H9 (cell line): ENCODE results near the gene WDR87. TPM values are rescaled to one million over a fixed set of nuclear protein-coding genes. Genes with fewer than 3 reads are reported as not detected.
A peak's percentile ranks its signal among the peaks of the same experiment; 100 is the strongest.

Experiments
- DNase-seq: peaks from one replicate; pipeline ENCODE4 v3.0.0-alpha.2; 2017
- H2AFZ ChIP-seq: one replicate; pipeline ENCODE4 v1.6.1; 2013; ENCODE audit warnings: mild to moderate bottlenecking, low read length, control low read depth, moderate library complexity
- H2AK5ac ChIP-seq: 2 replicates; pipeline ENCODE4 v1.6.1; 2013; ENCODE audit warnings: low read length, control low read depth, mixed read lengths; ENCODE audit not compliant: insufficient read length
- H2BK120ac ChIP-seq: one replicate; pipeline ENCODE4 v1.6.1; 2013; ENCODE audit warnings: low read depth, mild to moderate bottlenecking, low read length, control low read depth, inconsistent platforms; ENCODE audit not compliant: poor library complexity, severe bottlenecking
- H2BK12ac ChIP-seq: 2 replicates; pipeline ENCODE4 v1.6.1; 2013; ENCODE audit warnings: low read length, control low read depth, mixed read lengths, low read depth; ENCODE audit not compliant: insufficient read length
- H2BK15ac ChIP-seq: 2 replicates; pipeline ENCODE4 v1.6.1; 2013; ENCODE audit warnings: low read depth, low read length, control low read depth
- H2BK20ac ChIP-seq: one replicate; pipeline ENCODE4 v1.6.1; 2013; ENCODE audit warnings: low read depth, mild to moderate bottlenecking, low read length, control low read depth, inconsistent platforms; ENCODE audit not compliant: poor library complexity, severe bottlenecking
- H2BK5ac ChIP-seq: 2 replicates; pipeline ENCODE4 v1.6.1; 2013; ENCODE audit warnings: low read length, control low read depth, mixed read lengths; ENCODE audit not compliant: insufficient read length
- H3K14ac ChIP-seq: 2 replicates; pipeline ENCODE4 v1.6.1; 2013; ENCODE audit warnings: low read length, control low read depth; ENCODE audit not compliant: insufficient read depth
- H3K18ac ChIP-seq: 2 replicates; pipeline ENCODE4 v1.6.1; 2013; ENCODE audit warnings: low read depth, mild to moderate bottlenecking, mixed read lengths, low read length, control low read depth; ENCODE audit not compliant: insufficient read length
- H3K23ac ChIP-seq: 2 replicates; pipeline ENCODE4 v1.6.1; 2013; ENCODE audit warnings: low read length, control low read depth, mixed read lengths, low read depth; ENCODE audit not compliant: insufficient read length
- H3K23me2 ChIP-seq: 2 replicates; pipeline ENCODE4 v1.6.1; 2013; ENCODE audit warnings: low read depth, mild to moderate bottlenecking, mixed read lengths, low read length, control low read depth; ENCODE audit not compliant: insufficient read length, poor library complexity, severe bottlenecking
- H3K27ac ChIP-seq: 2 replicates; pipeline ENCODE4 v1.5.1; 2013; ENCODE audit warnings: low read length, control low read depth, mixed read lengths, low read depth; ENCODE audit not compliant: insufficient read length
- H3K27me3 ChIP-seq: 2 replicates; pipeline ENCODE4 v1.6.1; 2013; ENCODE audit warnings: low read length, control low read depth, inconsistent platforms; ENCODE audit not compliant: insufficient read depth
- H3K4ac ChIP-seq: 2 replicates; pipeline ENCODE4 v1.6.1; 2013; ENCODE audit warnings: low read depth, mild to moderate bottlenecking, control low read depth, inconsistent platforms, low read length, moderate library complexity
- H3K4me1 ChIP-seq: 2 replicates; pipeline ENCODE4 v1.6.1; 2013; ENCODE audit warnings: low read length, control low read depth, inconsistent platforms; ENCODE audit not compliant: insufficient read depth
- H3K4me2 ChIP-seq: 2 replicates; pipeline ENCODE4 v1.6.1; 2013; ENCODE audit warnings: low read length, control low read depth, mixed read lengths; ENCODE audit not compliant: insufficient read length, insufficient read depth
- H3K56ac ChIP-seq: 2 replicates; pipeline ENCODE4 v1.6.1; 2013; ENCODE audit warnings: low read depth, mild to moderate bottlenecking, mixed read lengths, low read length, control low read depth; ENCODE audit not compliant: insufficient read length
- H3K79me1 ChIP-seq: 2 replicates; pipeline ENCODE4 v1.6.1; 2013; ENCODE audit warnings: low read depth, mild to moderate bottlenecking, moderate library complexity, low read length, control low read depth, inconsistent platforms; ENCODE audit not compliant: insufficient read depth, poor library complexity, severe bottlenecking
- H3K79me2 ChIP-seq: 2 replicates; pipeline ENCODE4 v1.6.1; 2013; ENCODE audit warnings: low read length, control low read depth, inconsistent platforms; ENCODE audit not compliant: insufficient read depth
- H3K9ac ChIP-seq: 2 replicates; pipeline ENCODE4 v1.6.1; 2013; ENCODE audit warnings: low read length, control low read depth, mixed read lengths; ENCODE audit not compliant: insufficient read length; ENCODE audit errors: extremely low read depth
- H3K9me3 ChIP-seq: one replicate; pipeline ENCODE4 v1.6.1; 2013; ENCODE audit warnings: low read depth, low read length, inconsistent platforms; ENCODE audit not compliant: control insufficient read depth
- H3T11ph ChIP-seq: one replicate; pipeline ENCODE4 v1.6.1; 2013; ENCODE audit warnings: mild to moderate bottlenecking, low read length, control low read depth, inconsistent platforms
- H4K20me1 ChIP-seq: one replicate; pipeline ENCODE4 v1.6.1; 2013; ENCODE audit not compliant: control insufficient read depth, insufficient read length, insufficient read depth
- H4K5ac ChIP-seq: 2 replicates; pipeline ENCODE4 v1.6.1; 2013; ENCODE audit warnings: low read depth, mild to moderate bottlenecking, mixed read lengths, low read length, control low read depth; ENCODE audit not compliant: insufficient read length
- H4K8ac ChIP-seq: replicated peaks from 2 replicates; pipeline ENCODE4 v1.6.1; 2013; ENCODE audit warnings: low read length, control low read depth, mixed read lengths, low read depth; ENCODE audit not compliant: insufficient read length
- H4K91ac ChIP-seq: 2 replicates; pipeline ENCODE4 v1.6.1; 2013; ENCODE audit warnings: low read depth, mild to moderate bottlenecking, moderate library complexity, mixed read lengths, low read length, control low read depth; ENCODE audit not compliant: insufficient read length
- H3K27ac Mint-ChIP-seq, 3 experiments: 2 replicates in 2 of 3; 3 replicates in 1 of 3; pipeline ENCODE4 v1.8.0; 2020 to 2021; ENCODE audit warnings: mixed read lengths in 3 of 3, mild to moderate bottlenecking in 1 of 3, moderate library complexity in 1 of 3
- H3K27me3 Mint-ChIP-seq: 2 replicates; pipeline ENCODE4 v1.8.0; 2021; ENCODE audit warnings: low read depth, mild to moderate bottlenecking, moderate library complexity, mixed read lengths
- H3K36me3 Mint-ChIP-seq, 3 experiments: 2 replicates in 2 of 3; 3 replicates in 1 of 3; pipeline ENCODE4 v1.8.0; 2020 to 2021; ENCODE audit warnings: low read depth in 3 of 3, mixed read lengths in 3 of 3; ENCODE audit not compliant: insufficient read depth in 1 of 3
- H3K4me1 Mint-ChIP-seq, 2 experiments: 2 replicates each; pipeline ENCODE4 v1.8.0; 2020; ENCODE audit warnings: mixed read lengths in 2 of 2
- H3K4me3 Mint-ChIP-seq, 2 experiments: 2 replicates in 1 of 2; 3 replicates in 1 of 2; pipeline ENCODE4 v1.8.0; 2020 to 2021; ENCODE audit warnings: mild to moderate bottlenecking in 2 of 2, mixed read lengths in 2 of 2, moderate library complexity in 1 of 2
- H3K9me3 Mint-ChIP-seq, 2 experiments: 2 replicates in 1 of 2; 3 replicates in 1 of 2; pipeline ENCODE4 v1.8.0; 2020; ENCODE audit warnings: mild to moderate bottlenecking in 2 of 2, mixed read lengths in 2 of 2, moderate library complexity in 1 of 2
- WGBS: extraction: QIAGEN DNeasy Blood & Tissue Kit; methylation state at CpG from one replicate; pipeline ENCODE4 v1.1.7; 2013; ENCODE audit warnings: missing lambda C conversion rate, low lambda C conversion rate, mixed read lengths; ENCODE audit not compliant: insufficient read length; ENCODE audit errors: extremely low coverage; 5-methylcytosine and 5-hydroxymethylcytosine counted together
- total RNA-seq: library from RNA; stranded (reverse); gene quantifications from 2 replicates; pipeline ENCODE4 v1.2.1, GENCODE V29; 2021
- TF ChIP-seq, protein P1 (sequence below): fragments of 200-600 bp; sonication (generic); conservative IDR thresholded peaks from 3 replicates; pipeline ENCODE4 v1.8.0; 2021; ENCODE audit warnings: antibody characterized with exemption, mild to moderate bottlenecking

The WDR87 gene
- total RNA-seq, 1 experiment from 2014 or later = not detected

DNA sequence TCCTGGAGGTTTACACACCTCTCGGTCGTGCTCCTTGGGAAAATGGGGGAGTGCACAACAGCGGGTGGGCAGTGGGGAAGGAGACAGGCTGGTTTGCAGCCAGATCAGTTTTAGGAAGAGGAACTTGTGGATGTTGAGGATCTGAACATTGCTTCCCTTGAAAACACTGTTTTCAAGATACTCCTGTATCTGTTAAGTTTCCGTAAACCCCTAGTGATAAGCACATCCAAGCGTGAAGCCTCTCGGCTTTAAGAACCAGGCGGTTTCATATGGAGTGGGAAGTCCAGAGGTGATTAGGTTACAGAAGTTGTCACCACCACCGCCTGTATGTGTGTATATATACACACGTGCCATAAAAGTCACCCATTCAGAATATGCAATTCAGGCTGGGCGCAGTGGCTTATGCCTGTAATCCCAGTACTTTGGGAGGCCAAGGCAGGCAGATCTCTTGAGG, 48.1 kb upstream of the WDR87 start:
- Mint-ChIP-seq H3K4me1 (peaks cover 42 to 46% of the 10 kb centered on the region in 2 experiments), H3K36me3 (peaks cover 6 to 12% (median 6%) of the 10 kb centered on the region in 3 experiments; a peak in 4 of 7 replicates), H3K27me3 (no peaks in the 10 kb centered on the region; the same call in 1 of the 2 replicates), H3K27ac (peak overlapping the region; percentile 70 to 96 (median 81); a peak in 4 of 7 replicates), H3K9me3 (peaks cover 2 to 3% of the 10 kb centered on the region in 2 experiments; a peak in 2 of 5 replicates), H3K4me3 (no peak overlapping the region)
- Histone ChIP-seq H3K4me2 (no peak overlapping the region), H2BK5ac (no peak overlapping the region), H3K79me2 (no peaks in the 10 kb centered on the region; the same call in 1 of the 2 replicates), H3K56ac (no peak overlapping the region), H3K18ac (no peak overlapping the region), H3K14ac (no peak overlapping the region), H3K9ac (no peak overlapping the region), H2BK12ac (no peak overlapping the region), H3K23me2 (no peaks in the 10 kb centered on the region), H4K5ac (no peak overlapping the region), H2AFZ (no peak overlapping the region), H4K8ac (no peak overlapping the region), H3K27me3 (no peaks in the 10 kb centered on the region), H2BK120ac (no peak overlapping the region), H2AK5ac (no peak overlapping the region), H3K9me3 (no peaks in the 10 kb centered on the region), H3K23ac (no peak overlapping the region), H3K4ac (no peak overlapping the region), H2BK15ac (no peak overlapping the region), H3K27ac (no peak overlapping the region), H4K91ac (no peak overlapping the region), H4K20me1 (no peaks in the 10 kb centered on the region), H3K79me1 (peaks cover 4% of the 10 kb centered on the region), H3K4me1 (peaks cover 7% of the 10 kb centered on the region; the same call in 1 of the 2 replicates), H3T11ph (no peak overlapping the region), H2BK20ac (no peak overlapping the region)
- no CpG with 5 or more reads among the region's 10 CpGs for WGBS
- TF ChIP-seq, protein P1, sequence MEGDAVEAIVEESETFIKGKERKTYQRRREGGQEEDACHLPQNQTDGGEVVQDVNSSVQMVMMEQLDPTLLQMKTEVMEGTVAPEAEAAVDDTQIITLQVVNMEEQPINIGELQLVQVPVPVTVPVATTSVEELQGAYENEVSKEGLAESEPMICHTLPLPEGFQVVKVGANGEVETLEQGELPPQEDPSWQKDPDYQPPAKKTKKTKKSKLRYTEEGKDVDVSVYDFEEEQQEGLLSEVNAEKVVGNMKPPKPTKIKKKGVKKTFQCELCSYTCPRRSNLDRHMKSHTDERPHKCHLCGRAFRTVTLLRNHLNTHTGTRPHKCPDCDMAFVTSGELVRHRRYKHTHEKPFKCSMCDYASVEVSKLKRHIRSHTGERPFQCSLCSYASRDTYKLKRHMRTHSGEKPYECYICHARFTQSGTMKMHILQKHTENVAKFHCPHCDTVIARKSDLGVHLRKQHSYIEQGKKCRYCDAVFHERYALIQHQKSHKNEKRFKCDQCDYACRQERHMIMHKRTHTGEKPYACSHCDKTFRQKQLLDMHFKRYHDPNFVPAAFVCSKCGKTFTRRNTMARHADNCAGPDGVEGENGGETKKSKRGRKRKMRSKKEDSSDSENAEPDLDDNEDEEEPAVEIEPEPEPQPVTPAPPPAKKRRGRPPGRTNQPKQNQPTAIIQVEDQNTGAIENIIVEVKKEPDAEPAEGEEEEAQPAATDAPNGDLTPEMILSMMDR = no peak
- DNase-seq = no peak
